H1 (cell line): ENCODE results near the gene AP3S1.
A peak's percentile ranks its signal among the peaks of the same experiment; 100 is the strongest.

Experiments
- CHD2 ChIP-seq: IDR thresholded peaks from 2 replicates; pipeline ENCODE4 v1.6.1; 2012; ENCODE audit warnings: low read length, improper control_type of control experiment
- CTCF ChIP-seq, 3 experiments: IDR thresholded peaks; 1 replicate in 2 of 3; 2 replicates in 1 of 3; pipeline versions ENCODE4 v1.5.1 to v1.6.1; 2011; ENCODE audit warnings: low read length in 3 of 3, mild to moderate bottlenecking in 3 of 3, inconsistent platforms in 2 of 3, low read depth in 1 of 3, moderate library complexity in 1 of 3; ENCODE audit not compliant: insufficient read depth in 1 of 3; ENCODE audit errors: control extremely low read depth in 1 of 3
- HDAC2 ChIP-seq, 2 experiments: fragments of 300-600 bp in 1 of 2; sonication (generic) in 1 of 2; IDR thresholded peaks; 2 replicates each; pipeline ENCODE4 v1.6.1; 2011 to 2012; ENCODE audit warnings: low read depth in 2 of 2, low read length in 2 of 2, mild to moderate bottlenecking in 2 of 2, moderate library complexity in 2 of 2, borderline replicate concordance in 1 of 2, inconsistent platforms in 1 of 2
- POLR2A ChIP-seq, 2 experiments: IDR thresholded peaks; 1 replicate in 1 of 2; 2 replicates in 1 of 2; pipeline ENCODE4 v1.6.1; 2011; ENCODE audit warnings: low read depth in 2 of 2, low read length in 2 of 2, mild to moderate bottlenecking in 2 of 2; ENCODE audit errors: control extremely low read depth in 1 of 2
- POLR2AphosphoS5 ChIP-seq: IDR thresholded peaks from 2 replicates; pipeline ENCODE4 v1.6.1; 2011; ENCODE audit warnings: low read depth, low read length
- RAD21 ChIP-seq, 2 experiments: IDR thresholded peaks in 1 of 2; conservative IDR thresholded peaks in 1 of 2; 2 replicates each; pipeline ENCODE4 v1.6.1; 2011; ENCODE audit warnings: low read depth in 2 of 2, low read length in 2 of 2, improper control_type of control experiment in 1 of 2, inconsistent platforms in 1 of 2, mild to moderate bottlenecking in 1 of 2, moderate library complexity in 1 of 2
- RXRA ChIP-seq: IDR thresholded peaks from 2 replicates; pipeline ENCODE4 v1.6.1; 2011; ENCODE audit warnings: low read depth, mild to moderate bottlenecking, low read length, moderate library complexity; ENCODE audit not compliant: insufficient read depth
- SAP30 ChIP-seq: fragments of 300-600 bp; sonication (generic); IDR thresholded peaks from 2 replicates; pipeline ENCODE4 v1.7.1; 2012; ENCODE audit warnings: low read length, moderate library complexity, mild to moderate bottlenecking, inconsistent platforms; ENCODE audit not compliant: insufficient read depth, insufficient replicate concordance
- SIN3A ChIP-seq, 2 experiments: IDR thresholded peaks in 1 of 2; conservative IDR thresholded peaks in 1 of 2; 2 replicates each; pipeline ENCODE4 v1.6.1; 2011 to 2012; ENCODE audit warnings: low read length in 2 of 2, improper control_type of control experiment in 1 of 2, low read depth in 1 of 2, mild to moderate bottlenecking in 1 of 2
- SP2 ChIP-seq: IDR thresholded peaks from 2 replicates; pipeline ENCODE4 v1.6.1; 2012; ENCODE audit warnings: mild to moderate bottlenecking, low read length, inconsistent platforms
- SRF ChIP-seq: IDR thresholded peaks from 2 replicates; pipeline ENCODE4 v1.6.1; 2011; ENCODE audit warnings: mild to moderate bottlenecking, low read depth, low read length, moderate library complexity
- TF ChIP-seq, protein P1 (sequence below): IDR thresholded peaks from 2 replicates; pipeline ENCODE4 v1.6.1; 2012; ENCODE audit warnings: inconsistent platforms

- TF ChIP-seq SP2 (no peak), SAP30 (no peak), SRF (no peak), CTCF (IDR thresholded peaks at IDR 0.05; ENCODE audit: control extremely low read depth in 1 of 3, insufficient read depth in 1 of 3, low read depth in 1 of 3, low read length in 3 of 3) (no peak), RXRA (no peak), CHD2 (no peak), POLR2AphosphoS5 (no peak), POLR2A (IDR thresholded peaks at IDR 0.05; ENCODE audit: control extremely low read depth in 1 of 2, low read depth in 2 of 2, low read length in 2 of 2) (no peak), HDAC2 (IDR thresholded peaks at IDR 0.05; ENCODE audit: borderline replicate concordance in 1 of 2, low read depth in 2 of 2, low read length in 2 of 2) (no peak), RAD21 (IDR thresholded peaks at IDR 0.05 in 1 of 2, conservative IDR thresholded peaks at IDR 0.05 in 1 of 2; ENCODE audit: low read depth in 2 of 2, low read length in 2 of 2) (no peak), SIN3A (conservative IDR thresholded peaks at IDR 0.05 in 1 of 2, IDR thresholded peaks at IDR 0.05 in 1 of 2; ENCODE audit: low read depth in 1 of 2, low read length in 2 of 2) (no peak)
- TF ChIP-seq, protein P1, sequence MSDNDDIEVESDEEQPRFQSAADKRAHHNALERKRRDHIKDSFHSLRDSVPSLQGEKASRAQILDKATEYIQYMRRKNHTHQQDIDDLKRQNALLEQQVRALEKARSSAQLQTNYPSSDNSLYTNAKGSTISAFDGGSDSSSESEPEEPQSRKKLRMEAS: peak; percentile 57; the same call in 1 of the 2 replicates
Observed at GRCh38 chr5:115961381-115962238, 119.9 kb downstream of the AP3S1 start.
